Body of pancreas (tissue), 4 donors: ENCODE measurements around the gene AGPAT4. TPM values are rescaled to one million over a fixed set of nuclear protein-coding genes. Genes with fewer than 3 reads are reported as not detected.

Experiments
- ATAC-seq: fragments of 150-250 bp; one replicate; pipeline ENCODE4 v1.9.1; 2016
- DNase-seq, 4 donors: peaks; one replicate each; pipeline ENCODE4 v3.0.0-alpha.2; 2019
- H3K27ac ChIP-seq, 4 donors: fragments of 200-600 bp; sonication (generic); 1 replicate in 3 of 4; 2 replicates in 1 of 4; pipeline versions ENCODE4 v1.5.1 to v1.6.1; 2016 to 2019; ENCODE audit warnings: mild to moderate bottlenecking in 1 of 4, mixed read lengths in 1 of 4, moderate library complexity in 1 of 4
- H3K27me3 ChIP-seq, 2 donors: fragments of 200-600 bp; sonication (generic); one replicate each; pipeline ENCODE4 v1.6.0; 2016; ENCODE audit warnings: mild to moderate bottlenecking in 1 of 2
- H3K36me3 ChIP-seq, 2 donors: fragments of 200-600 bp; sonication (generic); replicated peaks in 1 of 2; 2 replicates each; pipeline ENCODE4 v1.5.1; 2016; ENCODE audit warnings: low read depth in 2 of 2; ENCODE audit not compliant: insufficient read depth in 1 of 2
- H3K4me1 ChIP-seq: fragments of 200-600 bp; sonication (generic); one replicate; pipeline ENCODE4 v1.6.0; 2016
- H3K4me3 ChIP-seq, 2 donors: fragments of 200-600 bp; sonication (generic); 1 replicate in 1 of 2; 2 replicates in 1 of 2; pipeline ENCODE4 v1.5.1; 2016 to 2019
- H3K9me3 ChIP-seq, 3 donors: fragments of 200-600 bp; sonication (generic); 1 replicate in 2 of 3; 2 replicates in 1 of 3; pipeline ENCODE4 v1.5.1; 2016
- CTCF ChIP-seq, 7 experiments: fragments of 450-650 bp in 4 of 7; fragments of 200-600 bp in 3 of 7; sonication (generic) in 3 of 7; IDR thresholded peaks; one replicate each; pipeline ENCODE4 v1.5.1; 2016 to 2019; ENCODE audit warnings: antibody characterized with exemption in 7 of 7
- POLR2A ChIP-seq, 3 donors: fragments of 450-650 bp; IDR thresholded peaks; one replicate each; pipeline ENCODE4 v1.6.1; 2016; ENCODE audit warnings: antibody characterized with exemption in 3 of 3, mild to moderate bottlenecking in 2 of 3
- WGBS, 2 donors: methylation state at CpG; one replicate each; pipeline ENCODE4 v1.1.5; 2017; 5-methylcytosine and 5-hydroxymethylcytosine counted together
- intact Hi-C: fragments of 100-400 bp; cut with DNase I; formaldehyde crosslinking; loops from one replicate; pipeline ENCODE4 v1.15.1; 2023
- total RNA-seq, 2 donors: library from RNA; depleted of rRNA; stranded (reverse); fragments of >200 nt; gene quantifications; one replicate each; pipeline ENCODE4 v1.1.0, GENCODE V29; 2016

AGPAT4 gene
- total RNA-seq, 2 donors from 2014 or later, result 1.3 to 2.6 TPM

DNA sequence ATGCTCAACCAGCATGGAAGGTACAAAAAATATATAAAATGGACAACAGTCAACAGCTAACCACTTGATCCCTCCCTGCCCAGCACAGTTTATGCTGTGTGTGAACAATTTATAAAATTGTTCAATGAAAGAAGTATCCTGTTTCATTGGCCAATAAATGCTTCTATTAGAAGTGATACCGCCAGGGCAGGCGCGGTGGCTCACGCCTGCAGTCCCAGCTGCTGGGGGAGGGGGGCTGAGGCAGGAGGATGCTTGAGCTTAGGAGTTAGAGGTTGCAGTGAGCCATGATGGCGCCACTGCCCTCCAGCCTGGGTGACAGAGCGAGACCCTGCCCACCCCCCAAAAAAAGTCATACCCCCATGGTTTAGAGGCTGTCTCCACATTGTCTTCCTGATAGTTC lies 4.6 kb downstream of the AGPAT4 start:
- Histone ChIP-seq H3K4me1 (peaks cover 17% of the 10 kb centered on the region), H3K27ac (no peak overlapping the region), H3K9me3 (no peaks in the 10 kb centered on the region), H3K27me3 (no peaks in the 10 kb centered on the region), H3K4me3 (no peak overlapping the region), H3K36me3 (no peaks in the 10 kb centered on the region)
- TF ChIP-seq POLR2A (IDR thresholded peaks at IDR 0.05) (no peak), CTCF (IDR thresholded peaks at IDR 0.05) (no peak)
- 92 to 93% methylated on average over 6 of the region's 6 CpGs for WGBS, 2 donors
- intact Hi-C loops, result no loop called here
- DNase-seq (no peak), ATAC-seq (no peak)

- intact Hi-C loops, result no loop called here
- H3K36me3 ChIP-seq, result no peaks in the 10 kb centered on the region
- H3K27me3 ChIP-seq, result no peaks in the 10 kb centered on the region
- ATAC-seq, result no peak
- H3K27ac ChIP-seq, result no peak overlapping the region
- no peak for TF ChIP-seq CTCF (IDR thresholded peaks at IDR 0.05)
- TF ChIP-seq POLR2A (IDR thresholded peaks at IDR 0.05), result no peak
- 70 to 79% methylated on average over 7 of the region's 7 CpGs for WGBS, 2 donors
- no peak overlapping the region for H3K4me3 ChIP-seq
- no peaks in the 10 kb centered on the region for H3K9me3 ChIP-seq
- H3K4me1 ChIP-seq, result peaks cover 14% of the 10 kb centered on the region
- DNase-seq, result no peak
Measured at GRCh38 chr6:161268531-161269210, 5.2 kb downstream of the AGPAT4 start.

DNA sequence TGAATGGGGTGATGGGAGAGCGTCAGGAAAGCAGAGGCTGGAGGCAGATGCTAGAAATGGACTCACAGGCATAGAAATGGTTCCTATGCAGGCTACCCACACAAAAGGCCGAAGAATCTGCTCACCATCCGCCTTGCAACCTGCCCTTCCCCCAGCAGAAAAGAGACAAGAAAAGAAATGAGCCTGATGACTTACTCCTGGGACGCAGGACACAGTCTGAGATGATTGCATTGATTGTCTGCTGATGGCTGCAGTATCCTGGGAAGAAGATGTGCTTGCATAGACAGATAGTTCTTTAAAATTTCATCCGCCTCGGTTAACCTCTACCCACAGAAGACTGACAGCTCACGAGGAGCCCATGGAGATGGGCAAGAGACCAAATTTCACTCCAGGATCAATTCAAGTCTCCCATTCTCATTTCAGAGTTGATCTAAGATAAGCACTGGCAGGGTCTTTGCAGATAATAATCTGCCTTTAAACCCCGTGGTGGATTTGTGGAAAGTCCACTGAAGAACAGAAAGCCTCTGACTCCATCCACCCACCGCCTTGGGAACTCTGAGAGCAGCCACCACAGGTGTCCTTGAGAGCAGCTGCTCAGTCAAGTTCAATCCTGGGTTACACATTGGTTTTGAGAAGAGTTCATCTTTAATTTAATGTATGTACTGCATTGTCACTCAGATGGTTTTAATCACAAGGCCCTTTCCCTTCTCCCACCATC lies 7.2 kb downstream of the AGPAT4 start:
- no peak overlapping the region for H3K27ac ChIP-seq
- TF ChIP-seq CTCF (IDR thresholded peaks at IDR 0.05) (no peak), POLR2A (IDR thresholded peaks at IDR 0.05) (no peak)
- ATAC-seq (no peak), DNase-seq (no peak)
- no peaks in the 10 kb centered on the region for H3K9me3 ChIP-seq
- intact Hi-C loops, result no loop called here
- H3K4me1 ChIP-seq, result peaks cover 1% of the 10 kb centered on the region
- no peak overlapping the region for H3K4me3 ChIP-seq
- no peaks in the 10 kb centered on the region for H3K27me3 ChIP-seq
- no peaks in the 10 kb centered on the region for H3K36me3 ChIP-seq
- 77 to 86% methylated on average over 9 of the region's 9 CpGs for WGBS, 2 donors

GRCh38 chr6:161265975-161266374 lies 7.9 kb downstream of the AGPAT4 start:
- H3K36me3 ChIP-seq, result no peaks in the 10 kb centered on the region
- H3K27me3 ChIP-seq, result no peaks in the 10 kb centered on the region
- intact Hi-C loops, result no loop called here
- WGBS, 2 donors, result 86 to 96% methylated on average over 7 of the region's 7 CpGs
- no peak for ATAC-seq
- no peak overlapping the region for H3K4me3 ChIP-seq
- TF ChIP-seq POLR2A (IDR thresholded peaks at IDR 0.05) (no peak), CTCF (IDR thresholded peaks at IDR 0.05) (no peak)
- H3K4me1 ChIP-seq, result no peaks in the 10 kb centered on the region
- DNase-seq, result no peak
- H3K9me3 ChIP-seq, result no peaks in the 10 kb centered on the region
- no peak overlapping the region for H3K27ac ChIP-seq
